Measurements from ENCODE around the gene MKS1. TPM values are rescaled to one million over a fixed set of nuclear protein-coding genes. Genes with fewer than 3 reads are reported as not detected.

MKS1 gene
- total and polyA plus RNA-seq, 7 donors: 3.0 to 11.0 (median 6.8) TPM

DNA sequence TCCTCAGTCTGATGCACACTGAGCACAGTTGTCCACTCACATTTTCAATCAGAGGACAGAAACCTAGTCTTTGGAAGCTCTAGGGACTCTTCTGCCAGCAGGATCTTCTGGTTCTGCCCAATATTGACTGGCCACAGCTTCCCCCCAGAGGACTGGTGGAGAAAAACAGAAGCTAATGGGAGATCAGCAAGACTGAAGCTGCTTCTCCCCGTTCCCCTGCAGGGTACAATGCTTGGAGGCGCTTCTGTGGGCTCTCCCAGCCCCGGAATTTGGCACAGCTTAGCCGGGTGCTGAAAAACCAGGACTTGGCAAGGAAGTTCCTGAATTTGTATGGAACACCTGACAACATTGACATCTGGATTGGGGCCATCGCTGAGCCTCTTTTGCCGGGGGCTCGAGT, 16.2 kb downstream of the MKS1 start:
- intact Hi-C loops (cut with DNase I): no loop called here
- DNase-seq: no peak
- Histone ChIP-seq H3K36me3 (peaks cover 0 to 21% (median 2%) of the 10 kb centered on the region in 4 donors), H3K27ac (no peak overlapping the region), H3K9me3 (no peaks in the 10 kb centered on the region), H3K4me3 (no peak overlapping the region), H3K4me1 (no peaks in the 10 kb centered on the region), H3K27me3 (peaks cover 0 to 14% (median 0%) of the 10 kb centered on the region in 3 donors)
- 89 to 91% methylated on average over 7 of the region's 7 CpGs for WGBS, 2 donors
- TF ChIP-seq POLR2AphosphoS5 (IDR thresholded peaks at IDR 0.05): no peak
- TF ChIP-seq, protein P1, sequence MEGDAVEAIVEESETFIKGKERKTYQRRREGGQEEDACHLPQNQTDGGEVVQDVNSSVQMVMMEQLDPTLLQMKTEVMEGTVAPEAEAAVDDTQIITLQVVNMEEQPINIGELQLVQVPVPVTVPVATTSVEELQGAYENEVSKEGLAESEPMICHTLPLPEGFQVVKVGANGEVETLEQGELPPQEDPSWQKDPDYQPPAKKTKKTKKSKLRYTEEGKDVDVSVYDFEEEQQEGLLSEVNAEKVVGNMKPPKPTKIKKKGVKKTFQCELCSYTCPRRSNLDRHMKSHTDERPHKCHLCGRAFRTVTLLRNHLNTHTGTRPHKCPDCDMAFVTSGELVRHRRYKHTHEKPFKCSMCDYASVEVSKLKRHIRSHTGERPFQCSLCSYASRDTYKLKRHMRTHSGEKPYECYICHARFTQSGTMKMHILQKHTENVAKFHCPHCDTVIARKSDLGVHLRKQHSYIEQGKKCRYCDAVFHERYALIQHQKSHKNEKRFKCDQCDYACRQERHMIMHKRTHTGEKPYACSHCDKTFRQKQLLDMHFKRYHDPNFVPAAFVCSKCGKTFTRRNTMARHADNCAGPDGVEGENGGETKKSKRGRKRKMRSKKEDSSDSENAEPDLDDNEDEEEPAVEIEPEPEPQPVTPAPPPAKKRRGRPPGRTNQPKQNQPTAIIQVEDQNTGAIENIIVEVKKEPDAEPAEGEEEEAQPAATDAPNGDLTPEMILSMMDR (IDR thresholded peaks at IDR 0.05): no peak
- TF ChIP-seq EP300 (IDR thresholded peaks at IDR 0.05): no peak
- no peak for TF ChIP-seq POLR2A (IDR thresholded peaks at IDR 0.05)

DNA sequence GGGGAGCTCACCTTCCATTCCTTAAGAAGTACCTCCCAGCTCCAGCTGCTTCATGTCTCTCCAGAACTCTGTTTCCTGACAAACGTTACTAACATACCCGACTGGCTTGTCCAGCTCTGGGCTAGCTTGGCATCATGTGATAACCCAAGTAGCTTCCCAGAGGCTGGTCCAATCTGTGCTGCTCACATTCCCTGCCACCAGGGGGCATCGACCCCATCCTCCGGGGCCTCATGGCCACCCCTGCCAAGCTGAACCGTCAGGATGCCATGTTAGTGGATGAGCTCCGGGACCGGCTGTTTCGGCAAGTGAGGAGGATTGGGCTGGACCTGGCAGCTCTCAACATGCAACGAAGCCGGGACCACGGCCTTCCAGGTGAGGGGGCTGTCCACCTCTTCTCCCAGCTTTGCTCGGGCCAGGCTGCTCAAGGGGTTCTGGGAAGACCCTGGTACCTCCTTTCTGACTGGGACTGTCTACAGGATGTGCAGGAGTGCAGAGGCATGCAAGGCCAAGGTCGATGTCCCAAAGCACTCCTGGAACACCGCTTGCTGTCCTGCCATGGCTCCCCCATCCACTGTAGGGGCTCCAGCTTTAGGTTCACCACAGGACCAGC, 18.9 kb downstream of the MKS1 start:
- peak; percentile 66 for DNase-seq
- H3K4me3 ChIP-seq: no peak overlapping the region
- no peaks in the 10 kb centered on the region for H3K4me1 ChIP-seq
- no peak for TF ChIP-seq POLR2AphosphoS5 (IDR thresholded peaks at IDR 0.05)
- TF ChIP-seq, protein P1 (IDR thresholded peaks at IDR 0.05): peak in 1 of 4 experiments; percentile 26
- TF ChIP-seq EP300 (IDR thresholded peaks at IDR 0.05): no peak
- no peak for TF ChIP-seq POLR2A (IDR thresholded peaks at IDR 0.05)
- H3K27ac ChIP-seq: no peak overlapping the region
- 43 to 47% methylated on average over 14 of the region's 14 CpGs for WGBS, 2 donors
- intact Hi-C loops (cut with DNase I): no loop called here
- H3K36me3 ChIP-seq: no peaks in the 10 kb centered on the region
- no peaks in the 10 kb centered on the region for H3K9me3 ChIP-seq
- peaks cover 0 to 16% (median 0%) of the 10 kb centered on the region in 3 donors for H3K27me3 ChIP-seq

DNA sequence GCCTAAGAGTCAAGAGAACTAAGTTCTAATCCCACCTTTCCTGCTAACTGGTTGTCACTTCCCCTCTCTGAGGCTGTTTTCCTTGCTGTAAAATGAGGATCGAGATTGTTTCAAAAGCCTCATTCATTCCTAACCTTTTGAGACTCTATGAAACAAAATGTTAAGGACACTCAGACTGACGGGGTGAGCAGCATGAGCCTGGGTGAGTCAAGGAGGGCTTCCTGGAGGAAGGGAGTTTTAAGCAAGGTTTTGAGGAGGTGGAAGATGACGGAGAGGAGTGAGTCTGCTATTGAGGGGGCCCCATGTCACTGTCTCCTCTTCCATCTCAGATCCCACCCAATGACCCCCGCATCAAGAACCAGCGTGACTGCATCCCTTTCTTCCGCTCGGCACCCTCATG, 22.4 kb downstream of the MKS1 start:
- H3K4me3 ChIP-seq: no peak overlapping the region
- DNase-seq: no peak
- no peak overlapping the region for H3K27ac ChIP-seq
- no peaks in the 10 kb centered on the region for H3K4me1 ChIP-seq
- no peaks in the 10 kb centered on the region for H3K36me3 ChIP-seq
- intact Hi-C loops (cut with DNase I): no loop called here
- WGBS, 2 donors: 83 to 87% methylated on average over 7 of the region's 7 CpGs
- TF ChIP-seq POLR2AphosphoS5 (IDR thresholded peaks at IDR 0.05): no peak
- TF ChIP-seq, protein P1 (IDR thresholded peaks at IDR 0.05): no peak
- no peak for TF ChIP-seq POLR2A (IDR thresholded peaks at IDR 0.05)
- TF ChIP-seq EP300 (IDR thresholded peaks at IDR 0.05): no peak
- H3K9me3 ChIP-seq: no peaks in the 10 kb centered on the region
- peaks cover 0 to 27% (median 4%) of the 10 kb centered on the region in 3 donors for H3K27me3 ChIP-seq

DNA sequence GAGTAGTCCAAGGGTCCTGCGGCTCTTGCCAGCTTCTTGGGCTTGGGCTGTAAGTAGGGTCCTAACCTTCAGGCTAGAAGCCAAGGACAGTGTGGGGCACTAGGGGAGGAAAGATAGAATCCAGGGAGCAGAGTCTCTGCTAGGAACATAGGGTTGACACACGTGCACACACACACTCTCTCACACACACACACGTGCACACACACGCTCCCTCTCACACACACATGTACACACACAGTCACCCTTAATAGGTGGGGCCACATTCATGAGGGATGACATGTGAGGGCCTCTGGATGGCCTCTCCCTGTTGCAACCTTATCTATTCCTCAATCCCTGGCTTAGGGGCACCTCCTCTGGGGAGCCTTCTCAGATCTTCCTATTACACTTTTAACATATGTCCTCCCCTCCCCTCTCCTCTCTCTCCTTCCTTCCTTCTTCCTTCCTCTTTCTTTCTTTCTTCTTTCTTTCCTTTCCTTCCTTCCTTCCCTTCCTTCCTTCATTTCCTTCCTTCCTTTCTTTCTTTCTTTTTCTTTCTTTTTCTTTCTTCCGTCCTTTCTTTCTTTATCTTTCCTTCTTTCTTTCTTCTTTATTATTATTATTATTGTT, 23.4 kb downstream of the MKS1 start:
- Histone ChIP-seq H3K27me3 (peaks cover 0 to 32% (median 11%) of the 10 kb centered on the region in 3 donors), H3K4me3 (no peak overlapping the region), H3K4me1 (no peaks in the 10 kb centered on the region), H3K9me3 (no peaks in the 10 kb centered on the region), H3K36me3 (no peaks in the 10 kb centered on the region), H3K27ac (no peak overlapping the region)
- intact Hi-C loops (cut with DNase I): no loop called here
- no peak for DNase-seq
- 68 to 85% methylated on average over 5 of the region's 5 CpGs for WGBS, 2 donors
- TF ChIP-seq POLR2AphosphoS5 (IDR thresholded peaks at IDR 0.05): no peak
- no peak for TF ChIP-seq EP300 (IDR thresholded peaks at IDR 0.05)
- TF ChIP-seq, protein P1 (IDR thresholded peaks at IDR 0.05): no peak
- no peak for TF ChIP-seq POLR2A (IDR thresholded peaks at IDR 0.05)

All from sigmoid colon (tissue), 7 donors.